Natural killer cell (primary cell): ENCODE results near the gene ZNF366. TPM values are rescaled to one million over a fixed set of nuclear protein-coding genes. Genes with fewer than 3 reads are reported as not detected.
A peak's percentile ranks its signal among the peaks of the same experiment; 100 is the strongest.

Source experiments
- ATAC-seq, 3 donors: fragments of 150-1000 bp in 2 of 3; fragments of 200-7000 bp in 1 of 3; cut with Tn5 transposase; 1 replicate in 1 of 3; 2 replicates in 2 of 3; pipeline ENCODE4 v1.10.0; 2021; ENCODE audit warnings: mild to moderate bottlenecking in 2 of 3, moderate library complexity in 2 of 3
- DNase-seq, 2 donors: peaks; one replicate each; pipeline versions ENCODE4 v3.0.0 to v3.0.0-alpha.2; 2013 to 2021; ENCODE audit warnings: mixed read lengths in 1 of 2
- H3K27ac ChIP-seq: one replicate; pipeline ENCODE4 v1.5.1; 2013; ENCODE audit warnings: mild to moderate bottlenecking, low read length
- H3K27me3 ChIP-seq: one replicate; pipeline ENCODE4 v1.6.1; 2013; ENCODE audit warnings: low read length; ENCODE audit not compliant: control insufficient read depth, insufficient read depth
- H3K36me3 ChIP-seq: one replicate; pipeline ENCODE4 v1.6.1; 2013; ENCODE audit warnings: low read length; ENCODE audit not compliant: control insufficient read depth, insufficient read depth
- H3K4me1 ChIP-seq: one replicate; pipeline ENCODE4 v1.6.1; 2013; ENCODE audit warnings: low read length; ENCODE audit not compliant: control insufficient read depth, insufficient read depth
- H3K4me3 ChIP-seq: one replicate; pipeline ENCODE4 v1.5.1; 2013; ENCODE audit warnings: low read length
- H3K9me3 ChIP-seq: one replicate; pipeline ENCODE4 v1.6.1; 2013; ENCODE audit warnings: low read length; ENCODE audit not compliant: control insufficient read depth, insufficient read depth
- H3K27ac Mint-ChIP-seq, 2 donors: one replicate each; pipeline ENCODE4 v1.8.0; 2022; ENCODE audit warnings: mild to moderate bottlenecking in 2 of 2, mixed read lengths in 2 of 2, moderate library complexity in 1 of 2
- H3K27me3 Mint-ChIP-seq, 2 donors: one replicate each; pipeline ENCODE4 v1.8.0; 2022; ENCODE audit warnings: low read depth in 2 of 2, mixed read lengths in 2 of 2
- H3K36me3 Mint-ChIP-seq: one replicate; pipeline ENCODE4 v1.8.0; 2022; ENCODE audit warnings: mixed read lengths
- H3K4me1 Mint-ChIP-seq, 2 donors: one replicate each; pipeline ENCODE4 v1.8.0; 2022; ENCODE audit warnings: mixed read lengths in 2 of 2
- H3K4me3 Mint-ChIP-seq: one replicate; pipeline ENCODE4 v1.8.0; 2022; ENCODE audit warnings: mild to moderate bottlenecking, moderate library complexity, mixed read lengths
- H3K9me3 Mint-ChIP-seq, 2 donors: one replicate each; pipeline ENCODE4 v1.8.0; 2022; ENCODE audit warnings: mixed read lengths in 2 of 2
- WGBS: methylation state at CpG from one replicate; pipeline ENCODE4 v1.1.7; 2013; ENCODE audit warnings: missing lambda C conversion rate; ENCODE audit not compliant: insufficient coverage; 5-methylcytosine and 5-hydroxymethylcytosine counted together
- intact Hi-C: fragments of 100-400 bp; cut with micrococcal nuclease; formaldehyde crosslinking; loops from one replicate; pipeline ENCODE4 v1.14.2; 2022
- total RNA-seq, 4 donors: library from RNA; stranded (reverse); fragments of 120-200 nt in 1 of 4; gene quantifications; one replicate each; pipeline versions ENCODE4 v1.2.3 to v1.2.4, GENCODE V29; 2013 to 2022
- TF ChIP-seq, protein P1 (sequence below): fragments of 200-600 bp; IDR thresholded peaks from one replicate; pipeline ENCODE4 v1.8.0; 2022; ENCODE audit warnings: antibody characterized with exemption

ZNF366 gene
- total RNA-seq, 3 donors from 2014 or later (not counting 1 experiment from before 2014, with no cell fraction given) = 0.54 TPM; not detected in 2

DNA sequence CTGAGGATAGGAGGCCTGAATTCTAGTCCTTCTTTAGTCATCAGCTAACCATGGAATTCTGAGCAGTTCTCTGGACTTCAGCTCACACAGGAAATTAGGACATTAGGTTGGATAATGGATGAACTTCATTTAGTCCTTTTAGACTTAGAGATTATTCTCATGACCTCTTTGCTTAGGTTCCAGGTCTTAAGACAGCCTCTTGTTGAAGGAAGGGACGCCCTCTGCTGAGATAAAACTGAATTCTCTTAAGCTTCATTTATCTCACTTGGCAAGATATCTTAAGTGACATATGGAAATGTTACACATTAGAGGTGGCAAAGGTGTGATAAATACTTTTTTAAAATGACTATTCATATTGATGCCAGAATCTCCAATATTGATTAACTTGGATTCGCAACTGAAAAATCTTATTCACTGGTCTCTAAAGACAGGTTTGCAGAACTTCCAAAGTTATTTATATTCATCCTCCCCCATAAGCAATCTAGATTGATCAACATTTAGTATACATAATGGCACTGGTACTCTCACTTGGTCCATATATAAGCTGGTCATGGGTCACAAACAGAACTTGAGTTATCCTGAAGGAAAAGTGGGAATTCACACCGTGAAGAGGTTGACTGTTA, 16.9 kb upstream of the ZNF366 start:
- no peak overlapping the region for H3K27ac Mint-ChIP-seq
- H3K36me3 Mint-ChIP-seq = no peaks in the 10 kb centered on the region
- no peaks in the 10 kb centered on the region for H3K9me3 Mint-ChIP-seq
- peak in 1 of 2 donors; percentile 6 for DNase-seq
- 36% methylated on average over 2 of the region's 3 CpGs for whole genome bisulfite sequencing
- H3K4me1 ChIP-seq = no peaks in the 10 kb centered on the region
- no peak overlapping the region for H3K4me3 Mint-ChIP-seq
- no peak for ATAC-seq
- H3K36me3 ChIP-seq = no peaks in the 10 kb centered on the region
- intact Hi-C loops = no loop called here
- no peaks in the 10 kb centered on the region for H3K27me3 ChIP-seq
- no peaks in the 10 kb centered on the region for H3K9me3 ChIP-seq
- H3K27me3 Mint-ChIP-seq = peaks cover 2 to 7% of the 10 kb centered on the region in 2 donors
- H3K4me1 Mint-ChIP-seq = no peaks in the 10 kb centered on the region
- TF ChIP-seq, protein P1, sequence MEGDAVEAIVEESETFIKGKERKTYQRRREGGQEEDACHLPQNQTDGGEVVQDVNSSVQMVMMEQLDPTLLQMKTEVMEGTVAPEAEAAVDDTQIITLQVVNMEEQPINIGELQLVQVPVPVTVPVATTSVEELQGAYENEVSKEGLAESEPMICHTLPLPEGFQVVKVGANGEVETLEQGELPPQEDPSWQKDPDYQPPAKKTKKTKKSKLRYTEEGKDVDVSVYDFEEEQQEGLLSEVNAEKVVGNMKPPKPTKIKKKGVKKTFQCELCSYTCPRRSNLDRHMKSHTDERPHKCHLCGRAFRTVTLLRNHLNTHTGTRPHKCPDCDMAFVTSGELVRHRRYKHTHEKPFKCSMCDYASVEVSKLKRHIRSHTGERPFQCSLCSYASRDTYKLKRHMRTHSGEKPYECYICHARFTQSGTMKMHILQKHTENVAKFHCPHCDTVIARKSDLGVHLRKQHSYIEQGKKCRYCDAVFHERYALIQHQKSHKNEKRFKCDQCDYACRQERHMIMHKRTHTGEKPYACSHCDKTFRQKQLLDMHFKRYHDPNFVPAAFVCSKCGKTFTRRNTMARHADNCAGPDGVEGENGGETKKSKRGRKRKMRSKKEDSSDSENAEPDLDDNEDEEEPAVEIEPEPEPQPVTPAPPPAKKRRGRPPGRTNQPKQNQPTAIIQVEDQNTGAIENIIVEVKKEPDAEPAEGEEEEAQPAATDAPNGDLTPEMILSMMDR = no peak
- H3K27ac ChIP-seq = no peak overlapping the region
- no peak overlapping the region for H3K4me3 ChIP-seq

DNA sequence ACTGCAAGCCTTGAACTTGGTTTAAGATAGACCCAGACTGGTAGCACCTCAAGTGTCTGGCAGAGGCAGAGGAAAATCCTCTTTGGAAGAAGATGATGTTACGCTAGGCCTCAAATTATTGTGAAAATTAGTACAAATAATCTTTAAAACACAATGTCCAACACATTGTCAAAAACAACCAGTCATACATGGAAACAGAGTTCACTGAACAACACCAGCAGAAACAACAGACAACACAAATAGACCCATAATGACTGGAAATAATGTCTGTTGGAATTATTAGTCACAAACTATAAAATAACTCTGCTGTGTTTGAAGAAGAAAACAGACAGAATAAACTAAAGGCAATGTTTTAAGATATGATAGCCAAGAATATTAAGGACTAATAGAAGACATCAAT, 15.4 kb upstream of the ZNF366 start:
- intact Hi-C loops = no loop called here

DNA sequence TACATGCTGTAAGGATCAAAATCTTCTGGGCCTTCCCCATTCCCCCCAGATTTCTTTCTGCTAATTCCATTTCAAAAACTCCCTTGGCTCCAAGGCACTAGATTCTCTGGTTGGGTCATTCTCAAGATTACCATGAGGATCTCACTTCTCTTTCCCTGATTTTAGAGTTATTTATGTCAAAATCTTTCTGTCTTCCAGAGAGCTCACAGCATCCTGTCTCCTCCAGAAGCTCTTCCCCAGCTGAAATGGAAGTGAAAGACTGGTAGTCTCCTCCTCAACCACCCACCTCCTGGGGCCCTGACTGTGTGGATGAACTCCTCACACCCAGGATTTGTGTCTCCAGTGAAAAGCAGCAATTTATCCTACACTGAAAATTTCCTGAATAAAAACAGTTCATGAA, 11.9 kb upstream of the ZNF366 start:
- H3K36me3 Mint-ChIP-seq = no peaks in the 10 kb centered on the region
- H3K4me1 ChIP-seq = no peaks in the 10 kb centered on the region
- DNase-seq = no peak
- no peak overlapping the region for H3K4me3 ChIP-seq
- H3K9me3 Mint-ChIP-seq = no peaks in the 10 kb centered on the region
- no peak overlapping the region for H3K27ac ChIP-seq
- peaks cover 3 to 8% of the 10 kb centered on the region in 2 donors for H3K27me3 Mint-ChIP-seq
- ATAC-seq = no peak
- no peaks in the 10 kb centered on the region for H3K36me3 ChIP-seq
- no peaks in the 10 kb centered on the region for H3K4me1 Mint-ChIP-seq
- intact Hi-C loops = no loop called here
- TF ChIP-seq, protein P1 = no peak
- H3K4me3 Mint-ChIP-seq = no peak overlapping the region
- H3K9me3 ChIP-seq = no peaks in the 10 kb centered on the region
- H3K27me3 ChIP-seq = no peaks in the 10 kb centered on the region
- H3K27ac Mint-ChIP-seq = no peak overlapping the region

More for the DNA sequence above, 15.4 kb upstream of the ZNF366 start:
- Histone ChIP-seq H3K4me3 (no peak overlapping the region), H3K36me3 (no peaks in the 10 kb centered on the region), H3K4me1 (no peaks in the 10 kb centered on the region), H3K9me3 (no peaks in the 10 kb centered on the region), H3K27me3 (no peaks in the 10 kb centered on the region), H3K27ac (no peak overlapping the region)
- WGBS = no CpG with 5 or more reads among the region's 1 CpG
- H3K36me3 Mint-ChIP-seq = no peaks in the 10 kb centered on the region
- H3K4me1 Mint-ChIP-seq = no peaks in the 10 kb centered on the region
- no peaks in the 10 kb centered on the region for H3K9me3 Mint-ChIP-seq
- DNase-seq = no peak
- H3K27ac Mint-ChIP-seq = no peak overlapping the region
- TF ChIP-seq, protein P1 = no peak
- no peak overlapping the region for H3K4me3 Mint-ChIP-seq
- peaks cover 3 to 8% of the 10 kb centered on the region in 2 donors for H3K27me3 Mint-ChIP-seq
- ATAC-seq = no peak
